Natural killer cell (primary cell): ENCODE measurements around the gene THOC1. TPM values are rescaled to one million over a fixed set of nuclear protein-coding genes. Genes with fewer than 3 reads are reported as not detected.
A peak's percentile ranks its signal among the peaks of the same experiment; 100 is the strongest.

ENCODE experiments used
- ATAC-seq, 3 donors: fragments of 150-1000 bp in 2 of 3; fragments of 200-7000 bp in 1 of 3; cut with Tn5 transposase; 1 replicate in 1 of 3; 2 replicates in 2 of 3; pipeline ENCODE4 v1.10.0; 2021; ENCODE audit warnings: mild to moderate bottlenecking in 2 of 3, moderate library complexity in 2 of 3
- DNase-seq, 2 donors: peaks; one replicate each; pipeline versions ENCODE4 v3.0.0 to v3.0.0-alpha.2; 2013 to 2021; ENCODE audit warnings: mixed read lengths in 1 of 2
- H3K27ac ChIP-seq: one replicate; pipeline ENCODE4 v1.5.1; 2013; ENCODE audit warnings: mild to moderate bottlenecking, low read length
- H3K27me3 ChIP-seq: one replicate; pipeline ENCODE4 v1.6.1; 2013; ENCODE audit warnings: low read length; ENCODE audit not compliant: control insufficient read depth, insufficient read depth
- H3K36me3 ChIP-seq: one replicate; pipeline ENCODE4 v1.6.1; 2013; ENCODE audit warnings: low read length; ENCODE audit not compliant: control insufficient read depth, insufficient read depth
- H3K4me1 ChIP-seq: one replicate; pipeline ENCODE4 v1.6.1; 2013; ENCODE audit warnings: low read length; ENCODE audit not compliant: control insufficient read depth, insufficient read depth
- H3K4me3 ChIP-seq: one replicate; pipeline ENCODE4 v1.5.1; 2013; ENCODE audit warnings: low read length
- H3K9me3 ChIP-seq: one replicate; pipeline ENCODE4 v1.6.1; 2013; ENCODE audit warnings: low read length; ENCODE audit not compliant: control insufficient read depth, insufficient read depth
- H3K27ac Mint-ChIP-seq, 2 donors: one replicate each; pipeline ENCODE4 v1.8.0; 2022; ENCODE audit warnings: mild to moderate bottlenecking in 2 of 2, mixed read lengths in 2 of 2, moderate library complexity in 1 of 2
- H3K27me3 Mint-ChIP-seq, 2 donors: one replicate each; pipeline ENCODE4 v1.8.0; 2022; ENCODE audit warnings: low read depth in 2 of 2, mixed read lengths in 2 of 2
- H3K36me3 Mint-ChIP-seq: one replicate; pipeline ENCODE4 v1.8.0; 2022; ENCODE audit warnings: mixed read lengths
- H3K4me1 Mint-ChIP-seq, 2 donors: one replicate each; pipeline ENCODE4 v1.8.0; 2022; ENCODE audit warnings: mixed read lengths in 2 of 2
- H3K4me3 Mint-ChIP-seq: one replicate; pipeline ENCODE4 v1.8.0; 2022; ENCODE audit warnings: mild to moderate bottlenecking, moderate library complexity, mixed read lengths
- H3K9me3 Mint-ChIP-seq, 2 donors: one replicate each; pipeline ENCODE4 v1.8.0; 2022; ENCODE audit warnings: mixed read lengths in 2 of 2
- CTCF ChIP-seq: fragments of 200-600 bp; IDR thresholded peaks from one replicate; pipeline ENCODE4 v1.8.0; 2022; ENCODE audit warnings: antibody characterized with exemption
- WGBS: methylation state at CpG from one replicate; pipeline ENCODE4 v1.1.7; 2013; ENCODE audit warnings: missing lambda C conversion rate; ENCODE audit not compliant: insufficient coverage; 5-methylcytosine and 5-hydroxymethylcytosine counted together
- intact Hi-C: fragments of 100-400 bp; cut with micrococcal nuclease; formaldehyde crosslinking; loops from one replicate; pipeline ENCODE4 v1.14.2; 2022
- total RNA-seq, 4 donors: library from RNA; stranded (reverse); fragments of 120-200 nt in 1 of 4; gene quantifications; one replicate each; pipeline versions ENCODE4 v1.2.3 to v1.2.4, GENCODE V29; 2013 to 2022

Gene THOC1
- 100 to 1,000 TPM in 1 of 3 donors, 10 to 100 TPM in 2; 96.4 to 105 (median 96.7) TPM for total RNA-seq
- 105 TPM for total RNA-seq (2013)

GRCh38 chr18:267688-268552 lies at the start of gene THOC1:
THOC1 (minus strand) TSS chr18:268047; CDS start chr18:268019, 28 bp downstream.
- intact Hi-C loops = no loop called here
- Mint-ChIP-seq H3K9me3 (no peaks in the 10 kb centered on the region), H3K27me3 (no peaks in the 10 kb centered on the region), H3K4me1 (peaks cover 18 to 32% of the 10 kb centered on the region in 2 donors), H3K4me3 (peak within 1 kb of the TSS; percentile 100), H3K36me3 (no peaks in the 10 kb centered on the region), H3K27ac (peak within 1 kb of the TSS; percentile 100)
- Histone ChIP-seq H3K4me3 (peak within 1 kb of the TSS; percentile 99), H3K27ac (peak within 1 kb of the TSS; percentile 99), H3K36me3 (peaks cover 15% of the 10 kb centered on the region), H3K9me3 (no peaks in the 10 kb centered on the region), H3K4me1 (peaks cover 16% of the 10 kb centered on the region), H3K27me3 (no peaks in the 10 kb centered on the region)
- WGBS = under 1% methylated on average over 69 of the region's 69 CpGs
- peak; percentile 95 to 96 for DNase-seq
- peak; percentile 89 to 97 (median 93) for ATAC-seq
- TF ChIP-seq CTCF = no peak

GRCh38 chr18:317618-318017 lies 49.8 kb upstream of the THOC1 start:
- Mint-ChIP-seq H3K4me3 (no peak overlapping the region), H3K4me1 (peaks cover 8% of the 10 kb centered on the region in 2 donors), H3K27ac (no peak overlapping the region), H3K9me3 (no peaks in the 10 kb centered on the region), H3K36me3 (no peaks in the 10 kb centered on the region), H3K27me3 (peaks cover 0 to 6% of the 10 kb centered on the region in 2 donors)
- no peak for DNase-seq
- H3K4me1 ChIP-seq = peaks cover 4% of the 10 kb centered on the region
- H3K36me3 ChIP-seq = no peaks in the 10 kb centered on the region
- WGBS = 100% methylated on average over 4 of the region's 6 CpGs
- no peak for TF ChIP-seq CTCF
- ATAC-seq = no peak
- H3K4me3 ChIP-seq = no peak overlapping the region
- intact Hi-C loops = no loop called here
- no peaks in the 10 kb centered on the region for H3K9me3 ChIP-seq
- no peak overlapping the region for H3K27ac ChIP-seq
- no peaks in the 10 kb centered on the region for H3K27me3 ChIP-seq

GRCh38 chr18:316393-316792 lies 48.5 kb upstream of the THOC1 start:
- 90% methylated on average over 8 of the region's 8 CpGs for WGBS
- DNase-seq (no peak), ATAC-seq (no peak)
- Mint-ChIP-seq H3K4me3 (no peak overlapping the region), H3K9me3 (no peaks in the 10 kb centered on the region), H3K36me3 (no peaks in the 10 kb centered on the region), H3K27ac (no peak overlapping the region), H3K4me1 (no peaks in the 10 kb centered on the region), H3K27me3 (peaks cover 0 to 6% of the 10 kb centered on the region in 2 donors)
- H3K27me3 ChIP-seq = no peaks in the 10 kb centered on the region
- H3K4me1 ChIP-seq = no peaks in the 10 kb centered on the region
- H3K27ac ChIP-seq = no peak overlapping the region
- H3K36me3 ChIP-seq = no peaks in the 10 kb centered on the region
- H3K9me3 ChIP-seq = no peaks in the 10 kb centered on the region
- H3K4me3 ChIP-seq = no peak overlapping the region
- TF ChIP-seq CTCF = no peak
- intact Hi-C loops = no loop called here
